ELR (cell line): ENCODE measurements around the gene BNC2.

Experiments used
- DNase-seq: peaks from one replicate; pipeline ENCODE4 v3.0.0-alpha.2; 2015; ENCODE audit warnings: low read depth

The BNC2 gene

GRCh38 chr9:16368237-16369087 is 502.0 kb downstream of the BNC2 start:
- DNase-seq = peak; percentile 89

DNA sequence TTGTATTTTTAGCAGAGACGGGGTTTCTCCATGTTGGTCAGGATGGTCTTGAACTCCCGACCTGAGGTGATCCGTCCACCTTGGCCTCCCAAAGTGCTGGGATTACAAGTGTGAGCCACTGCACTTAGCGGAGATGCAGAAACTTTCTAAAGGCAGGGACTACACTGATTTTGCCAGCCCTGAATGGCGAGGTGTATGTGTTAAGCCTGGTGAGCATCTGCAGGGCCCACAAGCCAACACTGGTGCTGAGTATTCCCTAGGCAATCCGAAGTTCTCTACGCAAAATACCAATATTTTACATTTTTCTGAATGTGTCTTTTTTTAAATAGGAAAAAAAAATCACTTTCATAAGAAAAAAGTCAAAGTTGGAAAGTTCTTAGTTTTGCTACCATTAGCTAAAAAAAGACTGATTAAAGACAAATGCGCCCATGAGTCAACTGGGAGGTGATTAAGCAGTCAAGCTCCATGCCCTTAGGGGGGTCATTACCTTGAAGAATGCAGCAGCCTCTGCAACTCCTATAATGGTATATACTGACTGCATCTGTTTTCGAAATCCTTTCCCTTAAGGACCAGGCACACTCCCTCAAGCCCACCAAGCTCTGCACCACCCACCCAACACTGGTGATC is 502.8 kb downstream of the BNC2 start:
- peak; percentile 96 for DNase-seq

GRCh38 chr9:16364347-16364746 is 506.1 kb downstream of the BNC2 start:
- no peak for DNase-seq

DNA sequence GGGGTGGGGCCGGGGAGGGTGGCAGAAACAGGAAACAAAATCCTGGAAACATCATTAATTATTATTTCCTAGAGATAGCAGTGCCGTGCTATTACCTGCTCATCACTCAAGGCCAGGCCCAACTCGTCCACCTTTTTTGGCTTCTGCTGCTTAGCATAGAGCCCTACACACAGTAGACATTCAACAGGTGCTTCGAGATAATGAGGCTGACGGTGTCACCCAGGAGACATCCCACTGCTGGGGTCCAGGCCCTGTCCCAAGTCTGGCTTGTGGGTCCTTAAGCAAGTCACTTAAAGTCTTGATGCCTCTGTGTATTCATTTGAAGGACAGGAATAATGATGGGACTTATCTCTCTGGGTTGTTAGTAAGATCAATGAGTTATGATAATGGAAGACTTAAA is 506.6 kb downstream of the BNC2 start:
- no peak for DNase-seq

GRCh38 chr9:16363073-16363781 is 507.2 kb downstream of the BNC2 start:
- no peak for DNase-seq

DNA sequence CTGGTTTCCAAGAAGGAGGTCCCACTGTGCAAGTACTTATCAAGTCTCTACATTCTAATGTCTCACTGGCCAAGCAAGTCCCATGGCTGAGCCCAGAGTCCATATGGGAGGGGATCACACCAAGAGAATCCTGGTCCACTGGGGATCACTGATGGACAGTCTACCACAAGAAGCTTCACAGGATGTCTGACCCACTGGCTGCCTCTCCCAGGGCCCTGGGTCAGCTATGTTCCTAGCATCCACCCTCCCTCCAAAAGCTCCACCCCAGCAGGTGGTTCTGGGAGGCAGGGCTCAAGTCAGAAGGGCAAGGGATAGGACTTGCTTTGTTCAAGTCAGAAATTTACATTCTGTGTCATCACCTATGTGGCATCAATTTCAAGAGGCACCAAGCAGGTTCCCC is 508.5 kb downstream of the BNC2 start:
- no peak for DNase-seq

- peak; percentile 20 for DNase-seq
Measured at GRCh38 chr9:16361118-16361517, 509.4 kb downstream of the BNC2 start.

DNA sequence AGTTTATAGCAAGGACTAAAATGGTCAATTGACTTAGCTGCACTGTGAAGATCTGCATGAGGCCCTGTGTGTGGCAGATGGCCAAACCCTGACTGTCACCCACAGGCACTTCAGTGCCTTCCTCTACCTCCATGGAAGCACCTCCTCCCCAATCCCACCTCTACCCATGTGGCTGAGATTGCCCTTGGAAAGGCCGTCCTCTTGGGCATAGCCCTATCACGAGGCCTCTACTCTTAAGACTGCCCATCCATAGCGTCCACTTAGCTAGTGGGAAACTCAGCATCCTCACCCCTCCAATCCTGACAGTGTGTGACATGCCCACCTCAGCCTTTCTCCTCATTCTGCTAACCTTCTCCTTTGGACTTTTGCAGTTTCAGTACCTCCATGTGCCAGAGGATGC is 510.2 kb downstream of the BNC2 start:
- DNase-seq = no peak
